Rectal smooth muscle tissue (tissue), 1 donor: ENCODE data around the gene COL28A1.

ENCODE experiments used
- H3K27ac ChIP-seq: one replicate; pipeline ENCODE4 v1.7.0; 2013; ENCODE audit warnings: low read depth, low read length, inconsistent platforms
- H3K27me3 ChIP-seq: one replicate; pipeline ENCODE4 v1.7.0; 2013; ENCODE audit warnings: low read length; ENCODE audit not compliant: control insufficient read depth, insufficient read depth
- H3K36me3 ChIP-seq: one replicate; pipeline ENCODE4 v1.7.0; 2013; ENCODE audit warnings: low read length; ENCODE audit not compliant: control insufficient read depth, insufficient read depth
- H3K4me1 ChIP-seq: one replicate; pipeline ENCODE4 v1.7.0; 2013; ENCODE audit warnings: low read length; ENCODE audit not compliant: control insufficient read depth, insufficient read depth
- H3K4me3 ChIP-seq: one replicate; pipeline ENCODE4 v1.7.0; 2013; ENCODE audit warnings: low read length
- H3K9ac ChIP-seq: one replicate; pipeline ENCODE4 v1.7.0; 2013; ENCODE audit warnings: low read length

COL28A1 gene

GRCh38 chr7:7554649-7555575, 19.2 kb upstream of the COL28A1 start:
- Histone ChIP-seq H3K9ac (no peak overlapping the region), H3K36me3 (peaks cover 4% of the 10 kb centered on the region), H3K4me1 (no peaks in the 10 kb centered on the region), H3K4me3 (no peak overlapping the region), H3K27ac (no peak overlapping the region), H3K27me3 (no peaks in the 10 kb centered on the region)

- no peaks in the 10 kb centered on the region for H3K27me3 ChIP-seq
- peaks cover 4% of the 10 kb centered on the region for H3K36me3 ChIP-seq
- no peak overlapping the region for H3K27ac ChIP-seq
- H3K4me3 ChIP-seq, result no peak overlapping the region
- no peaks in the 10 kb centered on the region for H3K4me1 ChIP-seq
- no peak overlapping the region for H3K9ac ChIP-seq
Measured at GRCh38 chr7:7554021-7554432, 18.4 kb upstream of the COL28A1 start.

- no peaks in the 10 kb centered on the region for H3K4me1 ChIP-seq
- no peaks in the 10 kb centered on the region for H3K27me3 ChIP-seq
- no peak overlapping the region for H3K27ac ChIP-seq
- H3K9ac ChIP-seq, result no peak overlapping the region
- peaks cover 4% of the 10 kb centered on the region for H3K36me3 ChIP-seq
- H3K4me3 ChIP-seq, result no peak overlapping the region
Measured at GRCh38 chr7:7553386-7553785, 17.7 kb upstream of the COL28A1 start.

GRCh38 chr7:7552199-7552598, 16.5 kb upstream of the COL28A1 start:
- no peaks in the 10 kb centered on the region for H3K4me1 ChIP-seq
- no peak overlapping the region for H3K9ac ChIP-seq
- H3K27ac ChIP-seq, result no peak overlapping the region
- no peaks in the 10 kb centered on the region for H3K27me3 ChIP-seq
- H3K36me3 ChIP-seq, result peaks cover 4% of the 10 kb centered on the region
- no peak overlapping the region for H3K4me3 ChIP-seq

- Histone ChIP-seq H3K9ac (no peak overlapping the region), H3K4me1 (no peaks in the 10 kb centered on the region), H3K36me3 (peaks cover 4% of the 10 kb centered on the region), H3K27ac (no peak overlapping the region), H3K27me3 (no peaks in the 10 kb centered on the region), H3K4me3 (no peak overlapping the region)
Measured at GRCh38 chr7:7550663-7551062, 15.0 kb upstream of the COL28A1 start.

- H3K36me3 ChIP-seq, result peaks cover 4% of the 10 kb centered on the region
- H3K27me3 ChIP-seq, result no peaks in the 10 kb centered on the region
- H3K9ac ChIP-seq, result no peak overlapping the region
- H3K4me1 ChIP-seq, result no peaks in the 10 kb centered on the region
- H3K4me3 ChIP-seq, result no peak overlapping the region
- H3K27ac ChIP-seq, result no peak overlapping the region
Measured at GRCh38 chr7:7548407-7548806, 12.7 kb upstream of the COL28A1 start.

- no peaks in the 10 kb centered on the region for H3K36me3 ChIP-seq
- no peaks in the 10 kb centered on the region for H3K4me1 ChIP-seq
- no peak overlapping the region for H3K27ac ChIP-seq
- H3K27me3 ChIP-seq, result no peaks in the 10 kb centered on the region
- no peak overlapping the region for H3K4me3 ChIP-seq
- no peak overlapping the region for H3K9ac ChIP-seq
Measured at GRCh38 chr7:7542251-7542835, 6.7 kb upstream of the COL28A1 start.

GRCh38 chr7:7539711-7540110, 4.0 kb upstream of the COL28A1 start:
- Histone ChIP-seq H3K27ac (no peak overlapping the region), H3K9ac (no peak overlapping the region), H3K4me1 (no peaks in the 10 kb centered on the region), H3K4me3 (no peak overlapping the region), H3K36me3 (no peaks in the 10 kb centered on the region), H3K27me3 (no peaks in the 10 kb centered on the region)

- Histone ChIP-seq H3K27ac (no peak overlapping the region), H3K4me3 (no peak overlapping the region), H3K4me1 (no peaks in the 10 kb centered on the region), H3K36me3 (no peaks in the 10 kb centered on the region), H3K27me3 (no peaks in the 10 kb centered on the region), H3K9ac (no peak overlapping the region)
Measured at GRCh38 chr7:7539152-7539551, 3.5 kb upstream of the COL28A1 start.

- Histone ChIP-seq H3K27me3 (no peaks in the 10 kb centered on the region), H3K4me3 (no peak overlapping the region), H3K9ac (no peak overlapping the region), H3K27ac (no peak overlapping the region), H3K4me1 (no peaks in the 10 kb centered on the region), H3K36me3 (no peaks in the 10 kb centered on the region)
Measured at GRCh38 chr7:7537711-7538110, 2.0 kb upstream of the COL28A1 start.

- H3K4me1 ChIP-seq, result no peaks in the 10 kb centered on the region
- no peaks in the 10 kb centered on the region for H3K27me3 ChIP-seq
- H3K9ac ChIP-seq, result no peak overlapping the region
- no peaks in the 10 kb centered on the region for H3K36me3 ChIP-seq
- no peak overlapping the region for H3K4me3 ChIP-seq
- no peak overlapping the region for H3K27ac ChIP-seq
Measured at GRCh38 chr7:7536396-7537019, 835 bp upstream of the COL28A1 start.

- no peak overlapping the region for H3K9ac ChIP-seq
- H3K36me3 ChIP-seq, result no peaks in the 10 kb centered on the region
- no peaks in the 10 kb centered on the region for H3K27me3 ChIP-seq
- H3K27ac ChIP-seq, result no peak overlapping the region
- no peaks in the 10 kb centered on the region for H3K4me1 ChIP-seq
- no peak overlapping the region for H3K4me3 ChIP-seq
Measured at GRCh38 chr7:7533831-7534430, 1.7 kb downstream of the COL28A1 start.
